ENCODE results near the gene SMURF1. TPM values are rescaled to one million over a fixed set of nuclear protein-coding genes. Genes with fewer than 3 reads are reported as not detected.
A peak's percentile ranks its signal among the peaks of the same experiment; 100 is the strongest.

Gene SMURF1
- total RNA-seq, 4 donors from 2014 or later, result 19.1 to 27.4 (median 23.9) TPM

DNA sequence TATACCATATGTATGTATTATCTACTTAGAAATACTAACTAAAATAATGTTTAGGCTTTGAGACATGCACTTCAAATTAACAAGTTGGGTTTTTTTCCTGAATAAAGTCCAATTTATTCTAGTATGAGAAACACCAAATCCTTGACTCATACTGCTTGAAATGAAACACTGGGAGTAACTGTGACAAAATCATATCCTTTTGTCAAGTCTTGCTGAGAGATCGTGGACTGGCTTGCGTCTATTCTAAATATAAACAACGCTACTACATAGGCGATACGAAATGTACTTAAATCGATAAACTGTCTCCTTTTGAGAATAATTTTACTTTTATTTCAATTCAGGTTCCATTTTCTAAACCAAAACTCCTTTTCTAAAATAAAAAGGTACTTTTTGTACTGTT, 16.3 kb downstream of the SMURF1 start:
- WGBS, result 71% methylated on average over 6 of the region's 6 CpGs
- Histone ChIP-seq H3K4me1 (peaks cover 23 to 91% (median 83%) of the 10 kb centered on the region in 4 donors), H3K36me3 (no peaks in the 10 kb centered on the region), H3K27ac (replicated peaks in 1 of 4) (peak overlapping the region; percentile 12 to 60 (median 46)), H3K4me3 (no peak overlapping the region), H3K27me3 (no peaks in the 10 kb centered on the region), H3K9me3 (no peaks in the 10 kb centered on the region)
- TF ChIP-seq POLR2AphosphoS5 (IDR thresholded peaks at IDR 0.05) (no peak), POLR2A (IDR thresholded peaks at IDR 0.05; ENCODE audit: low read depth) (no peak), EP300 (IDR thresholded peaks at IDR 0.05) (no peak)
- TF ChIP-seq, protein P1, sequence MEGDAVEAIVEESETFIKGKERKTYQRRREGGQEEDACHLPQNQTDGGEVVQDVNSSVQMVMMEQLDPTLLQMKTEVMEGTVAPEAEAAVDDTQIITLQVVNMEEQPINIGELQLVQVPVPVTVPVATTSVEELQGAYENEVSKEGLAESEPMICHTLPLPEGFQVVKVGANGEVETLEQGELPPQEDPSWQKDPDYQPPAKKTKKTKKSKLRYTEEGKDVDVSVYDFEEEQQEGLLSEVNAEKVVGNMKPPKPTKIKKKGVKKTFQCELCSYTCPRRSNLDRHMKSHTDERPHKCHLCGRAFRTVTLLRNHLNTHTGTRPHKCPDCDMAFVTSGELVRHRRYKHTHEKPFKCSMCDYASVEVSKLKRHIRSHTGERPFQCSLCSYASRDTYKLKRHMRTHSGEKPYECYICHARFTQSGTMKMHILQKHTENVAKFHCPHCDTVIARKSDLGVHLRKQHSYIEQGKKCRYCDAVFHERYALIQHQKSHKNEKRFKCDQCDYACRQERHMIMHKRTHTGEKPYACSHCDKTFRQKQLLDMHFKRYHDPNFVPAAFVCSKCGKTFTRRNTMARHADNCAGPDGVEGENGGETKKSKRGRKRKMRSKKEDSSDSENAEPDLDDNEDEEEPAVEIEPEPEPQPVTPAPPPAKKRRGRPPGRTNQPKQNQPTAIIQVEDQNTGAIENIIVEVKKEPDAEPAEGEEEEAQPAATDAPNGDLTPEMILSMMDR (IDR thresholded peaks at IDR 0.05), result no peak
- DNase-seq (ENCODE audit: extremely low spot score), result no peak
- intact Hi-C loops (cut with DNase I), result no loop called here

DNA sequence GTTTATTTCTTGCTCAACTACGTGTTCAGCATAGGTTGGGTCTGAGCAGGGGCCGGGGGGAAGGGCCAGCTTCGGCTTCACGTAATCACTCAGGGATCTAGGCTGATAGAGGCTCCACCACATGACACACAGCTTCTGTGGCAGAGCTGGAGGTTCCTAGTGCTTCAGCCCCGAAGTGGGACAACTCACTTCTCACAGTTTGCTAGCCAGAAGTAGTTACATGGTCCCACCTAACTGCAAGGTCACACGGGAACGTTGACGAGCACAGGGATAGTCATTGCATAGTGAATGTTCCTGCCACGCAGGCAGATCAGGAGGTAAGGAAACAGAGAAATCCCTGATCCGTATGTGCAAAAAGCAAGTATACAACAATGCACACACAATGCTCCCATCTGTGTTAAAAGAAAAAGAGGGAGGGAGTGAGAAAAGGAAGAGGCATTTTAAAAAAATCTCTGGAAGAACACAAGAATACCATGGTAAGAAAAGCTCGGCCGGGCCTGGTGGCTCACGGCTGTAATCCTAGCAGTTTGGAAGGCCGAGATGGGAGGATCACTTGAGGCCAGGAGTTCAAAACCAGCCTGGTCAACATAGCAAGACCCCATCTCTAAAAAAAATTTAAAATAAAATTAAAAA, 16.9 kb downstream of the SMURF1 start:
- Histone ChIP-seq H3K27ac (replicated peaks in 1 of 4) (peak overlapping the region; percentile 12 to 60 (median 46)), H3K9me3 (no peaks in the 10 kb centered on the region), H3K4me1 (peaks cover 24 to 90% (median 80%) of the 10 kb centered on the region in 4 donors), H3K27me3 (no peaks in the 10 kb centered on the region), H3K36me3 (no peaks in the 10 kb centered on the region), H3K4me3 (no peak overlapping the region)
- TF ChIP-seq EP300 (IDR thresholded peaks at IDR 0.05) (no peak), POLR2AphosphoS5 (IDR thresholded peaks at IDR 0.05) (peak; percentile 9 to 15)
- DNase-seq (ENCODE audit: extremely low spot score), result no peak
- intact Hi-C loops (cut with DNase I), result no loop called here
- WGBS, result 58% methylated on average over 14 of the region's 14 CpGs

DNA sequence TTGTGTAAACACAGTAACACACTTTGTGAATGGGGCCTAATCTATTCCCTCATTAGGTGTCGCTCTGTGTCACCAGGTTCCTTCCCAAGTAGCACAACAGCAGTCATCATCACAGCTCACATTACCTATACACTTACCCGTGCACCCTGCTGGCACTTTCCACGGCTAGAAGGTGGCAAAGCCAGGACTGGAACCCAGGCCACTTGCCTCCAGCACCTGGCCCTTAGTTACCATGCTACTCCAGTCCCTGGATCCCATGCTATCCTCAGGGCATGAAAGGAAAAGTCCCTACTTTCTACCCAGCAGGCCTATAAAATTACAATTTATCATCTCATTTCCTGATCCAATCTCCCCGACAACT, 18.4 kb downstream of the SMURF1 start:
- no peaks in the 10 kb centered on the region for H3K27me3 ChIP-seq
- no peaks in the 10 kb centered on the region for H3K9me3 ChIP-seq
- no peaks in the 10 kb centered on the region for H3K36me3 ChIP-seq
- no peak for DNase-seq (ENCODE audit: extremely low spot score)
- intact Hi-C loops (cut with DNase I), result no loop called here
- H3K4me1 ChIP-seq, result peaks cover 38 to 93% (median 86%) of the 10 kb centered on the region in 4 donors
- no peak overlapping the region for H3K4me3 ChIP-seq
- 96% methylated on average over 4 of the region's 4 CpGs for WGBS
- TF ChIP-seq, protein P1 (IDR thresholded peaks at IDR 0.05), result no peak
- TF ChIP-seq POLR2AphosphoS5 (IDR thresholded peaks at IDR 0.05) (no peak), POLR2A (IDR thresholded peaks at IDR 0.05; ENCODE audit: low read depth) (no peak), EP300 (IDR thresholded peaks at IDR 0.05) (no peak)
- peak overlapping the region in 1 of 4 donors; percentile 1 for H3K27ac ChIP-seq (replicated peaks in 1 of 4)

DNA sequence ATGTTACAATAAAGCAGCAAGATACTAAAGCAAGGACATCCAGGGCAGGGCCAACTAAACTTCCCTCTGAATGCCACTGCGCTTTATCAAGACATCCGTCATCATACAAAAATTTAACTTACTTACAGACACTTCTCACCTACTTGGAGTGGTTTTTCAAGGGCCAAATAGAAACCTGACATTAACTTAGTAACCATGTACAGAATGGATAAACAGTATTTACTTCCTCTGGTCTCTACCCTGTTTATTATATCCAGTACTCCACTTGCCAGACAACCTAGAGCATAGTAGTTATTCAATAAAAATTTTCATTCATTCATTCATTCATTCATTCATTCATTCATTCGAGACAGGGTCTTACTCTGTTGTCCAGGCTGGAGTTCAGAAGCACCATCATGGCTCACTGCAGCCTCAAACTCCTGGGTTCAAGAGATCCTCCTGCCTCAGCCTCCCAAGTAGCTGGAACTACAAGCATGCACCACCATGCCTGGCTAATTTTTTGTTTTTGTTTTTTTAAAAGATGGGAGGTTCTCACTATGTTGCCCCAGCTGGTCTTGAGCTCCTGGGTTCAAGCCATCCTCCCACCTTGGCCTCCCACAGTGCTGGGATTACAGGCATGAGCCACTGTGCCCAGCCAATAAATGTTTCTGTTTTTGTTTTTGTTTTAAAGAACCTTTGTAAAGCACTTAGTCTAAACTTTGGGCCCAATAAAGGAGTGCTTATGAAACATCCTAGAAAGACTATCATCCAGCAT, 19.0 kb downstream of the SMURF1 start:
- Histone ChIP-seq H3K4me1 (peaks cover 44 to 95% (median 87%) of the 10 kb centered on the region in 4 donors), H3K27me3 (no peaks in the 10 kb centered on the region), H3K4me3 (no peak overlapping the region), H3K36me3 (no peaks in the 10 kb centered on the region), H3K9me3 (no peaks in the 10 kb centered on the region), H3K27ac (replicated peaks in 1 of 4) (peak overlapping the region in 3 of 4 donors; percentile 1 to 77 (median 56))
- no peak for DNase-seq (ENCODE audit: extremely low spot score)
- TF ChIP-seq POLR2A (IDR thresholded peaks at IDR 0.05; ENCODE audit: low read depth), result no peak
- no peak for TF ChIP-seq POLR2AphosphoS5 (IDR thresholded peaks at IDR 0.05)
- TF ChIP-seq, protein P1 (IDR thresholded peaks at IDR 0.05), result no peak
- 90% methylated on average over 3 of the region's 3 CpGs for WGBS
- intact Hi-C loops (cut with DNase I), result no loop called here

DNA sequence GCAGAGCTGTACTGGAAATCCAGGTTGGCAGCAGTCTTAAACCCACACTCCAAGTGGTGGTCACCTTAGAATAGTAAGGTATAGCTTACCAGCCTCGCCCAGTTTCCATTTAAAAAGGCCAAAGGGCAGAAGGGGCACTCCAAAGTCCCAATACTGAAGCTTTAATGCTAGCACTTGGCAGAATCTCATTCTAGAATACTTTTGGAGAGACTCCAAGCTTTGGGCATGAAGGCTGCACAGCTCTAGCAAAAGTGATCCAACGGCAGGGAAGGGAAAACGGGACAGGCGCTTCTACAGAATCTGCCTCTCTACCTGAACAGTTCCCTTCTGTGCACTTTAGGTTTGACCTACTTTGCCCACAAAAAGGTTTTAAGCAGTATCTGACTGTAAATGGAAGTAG, 19.7 kb downstream of the SMURF1 start:
- 85% methylated on average over 4 of the region's 4 CpGs for WGBS
- peak overlapping the region; percentile 46 to 77 (median 55) for H3K27ac ChIP-seq (replicated peaks in 1 of 4)

More for the DNA sequence above, 19.7 kb downstream of the SMURF1 start:
- DNase-seq (ENCODE audit: extremely low spot score), result no peak
- H3K36me3 ChIP-seq, result no peaks in the 10 kb centered on the region
- H3K4me3 ChIP-seq, result no peak overlapping the region
- TF ChIP-seq POLR2A (IDR thresholded peaks at IDR 0.05; ENCODE audit: low read depth), result no peak
- TF ChIP-seq, protein P1 (IDR thresholded peaks at IDR 0.05), result no peak
- no peak for TF ChIP-seq EP300 (IDR thresholded peaks at IDR 0.05)
- TF ChIP-seq POLR2AphosphoS5 (IDR thresholded peaks at IDR 0.05), result no peak
- no peaks in the 10 kb centered on the region for H3K9me3 ChIP-seq
- intact Hi-C loops (cut with DNase I), result no loop called here
- H3K27me3 ChIP-seq, result no peaks in the 10 kb centered on the region
- peaks cover 50 to 97% (median 91%) of the 10 kb centered on the region in 4 donors for H3K4me1 ChIP-seq

Measured in esophagus muscularis mucosa (tissue), 4 donors.